Stimulated activated CD8-positive, alpha-beta memory T cell treated with anti-CD3 and anti-CD28 coated beads, Interleukin-12 subunit alpha, Interleukin-12 subunit beta, amount 100 ng/mL, for 24 hours (primary cell): ENCODE results near the gene CD93.

Experiments used
- DNase-seq: peaks from one replicate; pipeline ENCODE4 v3.0.0-alpha.2; 2020; ENCODE audit errors: extremely low read depth

Gene CD93

DNA sequence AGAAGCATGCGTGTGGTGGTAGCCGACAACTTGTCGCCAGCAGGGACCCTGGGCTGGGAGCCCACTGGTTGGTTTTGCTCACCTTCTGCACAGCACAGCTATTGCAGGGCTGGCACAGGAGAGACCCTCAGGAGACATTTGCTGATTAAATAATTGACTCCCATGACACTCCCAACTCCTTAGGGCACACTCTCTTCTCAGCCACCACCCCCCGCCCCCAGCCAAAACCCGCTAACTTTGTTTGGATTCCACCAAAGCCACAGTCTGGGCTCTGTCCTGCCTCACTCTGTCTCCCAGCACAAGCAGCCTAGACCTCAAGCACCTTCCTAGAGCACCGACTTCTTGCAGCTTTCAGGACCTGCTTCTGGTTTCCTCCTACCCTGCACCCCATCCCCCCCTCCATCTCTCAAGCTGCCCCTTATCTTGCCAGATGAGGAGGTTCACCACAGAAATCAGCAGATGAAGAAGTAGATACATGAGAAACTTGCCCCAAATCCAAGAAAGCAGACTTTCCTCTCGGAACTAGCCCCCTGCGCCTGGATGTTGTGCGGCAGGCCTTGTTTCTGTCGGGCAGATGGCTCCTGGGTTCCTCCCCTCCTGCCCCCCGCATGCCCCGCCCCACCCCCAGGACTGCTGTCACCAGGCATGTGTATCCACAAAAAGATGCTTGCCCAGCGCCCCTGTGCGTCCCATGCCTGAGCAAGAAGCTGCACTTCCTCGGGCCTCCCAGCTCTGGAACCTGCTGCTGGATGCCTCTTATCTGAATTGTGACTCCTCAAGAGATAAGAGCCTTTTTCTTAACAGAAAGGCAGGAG, 35.0 kb upstream of the CD93 start:
- DNase-seq: no peak

GRCh38 chr20:23120261-23120660, 34.1 kb upstream of the CD93 start:
- no peak for DNase-seq

DNA sequence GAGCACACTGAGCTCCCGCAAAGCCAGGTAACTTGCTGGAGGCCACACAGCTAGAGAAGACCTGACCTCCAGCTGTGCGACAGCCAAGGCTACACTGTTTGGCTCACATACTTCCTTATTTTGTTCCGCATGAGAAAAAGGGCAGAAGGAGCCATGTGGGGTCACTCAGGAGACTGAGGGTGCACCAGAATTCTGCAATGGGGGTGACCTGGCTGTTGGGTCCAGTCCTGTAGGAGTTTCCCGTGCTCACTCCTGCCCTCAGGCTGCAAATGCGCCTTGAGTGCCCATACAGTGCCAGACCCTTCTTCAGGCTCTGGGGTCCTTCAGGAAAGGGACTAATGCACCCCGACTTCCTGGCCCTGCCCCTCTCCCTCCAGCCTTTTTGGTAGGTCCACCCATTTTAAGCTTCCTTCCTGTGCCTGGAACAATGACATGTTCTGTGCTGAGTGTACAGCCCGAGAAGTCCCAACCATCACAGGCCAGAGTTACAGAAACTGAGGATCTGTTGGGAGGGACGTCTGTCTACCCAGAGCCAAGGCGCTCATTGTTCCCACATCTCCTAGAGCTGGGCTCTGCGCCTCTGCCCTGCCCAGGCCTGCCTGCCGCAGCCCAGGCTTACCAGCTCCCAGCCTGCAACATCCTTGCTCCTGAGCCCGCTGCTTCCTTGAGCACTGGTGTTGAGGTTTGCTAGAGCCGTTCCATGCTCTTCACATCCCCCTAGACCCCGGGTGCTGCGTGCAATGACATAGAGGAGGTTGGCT, 33.5 kb upstream of the CD93 start:
- no peak for DNase-seq

DNA sequence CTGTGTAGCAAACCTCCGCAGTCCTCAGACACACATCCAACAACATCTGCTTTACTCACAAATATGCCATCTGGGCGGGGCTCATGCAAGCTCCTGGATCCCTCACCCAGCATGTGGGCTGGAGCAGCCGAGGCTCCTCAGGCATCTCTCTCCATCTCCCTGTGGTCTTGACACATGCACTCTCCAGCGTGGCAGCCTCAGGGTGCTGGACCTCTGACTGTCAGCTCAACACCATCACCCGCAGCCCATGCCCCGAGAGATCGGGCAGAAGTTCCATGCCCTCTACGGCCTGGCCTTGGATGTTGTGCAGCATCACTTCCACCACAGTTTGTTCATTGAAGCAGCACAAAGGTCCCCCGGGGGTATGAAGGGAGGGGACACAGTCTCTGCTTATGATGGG, 32.6 kb upstream of the CD93 start:
- no peak for DNase-seq

GRCh38 chr20:23118144-23118543, 32.0 kb upstream of the CD93 start:
- no peak for DNase-seq

DNA sequence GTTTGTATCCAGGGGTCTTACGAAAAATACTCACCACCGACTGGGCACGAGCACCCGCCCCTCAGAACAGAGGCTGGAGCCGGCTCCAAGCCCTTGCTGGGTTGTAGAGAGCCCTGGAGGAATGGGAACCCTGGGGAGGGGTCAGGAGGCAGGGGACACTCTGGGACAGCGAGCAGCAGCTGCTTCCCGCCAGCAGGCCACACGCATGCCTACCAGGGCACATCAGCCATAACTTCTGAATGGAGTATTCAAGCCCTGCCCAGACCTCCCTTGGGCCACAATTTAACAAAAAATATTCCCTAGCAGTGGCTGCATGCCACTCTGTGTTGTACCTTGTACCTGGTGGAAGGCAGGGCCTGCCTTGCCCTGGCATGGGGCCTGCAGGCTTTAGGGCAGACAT, 31.6 kb upstream of the CD93 start:
- DNase-seq: no peak

GRCh38 chr20:23116311-23117089, 30.4 kb upstream of the CD93 start:
- DNase-seq: no peak

DNA sequence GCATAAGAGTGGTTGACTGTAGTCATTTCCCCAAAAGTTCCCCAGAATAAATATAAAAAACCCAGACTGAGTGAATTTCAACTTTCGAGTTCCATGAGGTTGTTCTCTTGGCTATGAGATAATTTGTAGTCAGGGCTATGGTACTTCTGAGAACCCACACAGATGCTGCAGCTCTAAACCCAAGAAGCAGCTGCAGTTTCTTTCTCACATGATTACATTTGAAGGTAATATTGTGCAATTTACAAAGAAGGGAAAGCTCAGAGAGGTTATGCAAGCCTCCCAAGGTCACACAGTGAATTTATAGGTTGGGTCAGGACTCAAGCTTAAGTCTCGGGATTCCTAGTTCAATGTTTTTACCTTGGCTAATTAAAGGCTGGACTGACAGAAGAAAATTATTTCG, 29.7 kb upstream of the CD93 start:
- DNase-seq: no peak

DNA sequence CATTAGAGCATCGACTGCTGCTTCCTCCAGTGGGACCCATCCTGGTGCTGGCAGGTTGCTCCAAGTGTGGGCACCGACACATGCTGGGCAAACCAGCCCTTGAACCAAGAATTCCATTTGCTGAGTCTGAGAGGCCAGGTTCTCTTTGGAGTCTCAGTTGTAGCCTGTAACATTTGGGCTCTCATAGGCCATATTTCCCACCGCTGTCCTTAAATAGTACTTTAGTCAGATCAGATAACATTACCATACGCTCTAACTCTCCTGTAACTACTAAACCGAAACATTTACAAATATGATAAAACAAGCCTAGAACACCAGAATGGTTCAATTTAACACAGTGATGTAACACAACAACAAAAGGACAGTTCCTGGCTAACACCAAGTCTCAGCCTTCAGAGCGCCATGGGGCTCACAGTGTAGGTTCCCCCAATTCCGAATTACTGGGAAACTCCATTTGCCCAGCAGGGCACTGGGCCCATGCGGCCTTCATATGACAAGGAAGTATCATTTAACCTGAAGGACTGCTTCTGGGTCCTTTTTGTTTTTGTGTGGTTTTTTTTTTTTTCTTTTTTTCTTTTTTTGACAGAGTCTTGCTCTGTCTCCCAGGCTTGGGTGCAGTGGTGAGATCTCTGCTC, 28.4 kb upstream of the CD93 start:
- no peak for DNase-seq

- no peak for DNase-seq
Observed at GRCh38 chr20:23114018-23114417, 27.9 kb upstream of the CD93 start.

DNA sequence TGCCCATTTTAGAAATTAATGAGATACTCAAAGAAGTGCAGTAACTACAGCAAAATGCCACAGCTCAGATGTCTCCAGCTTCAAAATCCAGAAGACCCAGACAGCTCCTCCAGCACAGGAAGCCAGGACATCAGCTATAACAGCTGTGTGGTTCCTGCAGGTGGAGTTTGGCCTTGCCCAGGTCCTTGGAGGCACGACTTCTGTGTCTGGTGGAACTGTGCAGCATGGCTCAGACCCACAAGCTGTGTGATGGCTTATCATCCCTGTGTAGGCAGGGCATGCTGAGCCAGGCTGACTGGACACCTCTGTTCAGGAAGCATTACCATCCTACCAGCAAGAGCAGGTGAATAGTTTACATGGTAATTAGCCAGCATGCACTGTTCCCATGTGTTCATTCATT, 26.5 kb upstream of the CD93 start:
- DNase-seq: no peak

DNA sequence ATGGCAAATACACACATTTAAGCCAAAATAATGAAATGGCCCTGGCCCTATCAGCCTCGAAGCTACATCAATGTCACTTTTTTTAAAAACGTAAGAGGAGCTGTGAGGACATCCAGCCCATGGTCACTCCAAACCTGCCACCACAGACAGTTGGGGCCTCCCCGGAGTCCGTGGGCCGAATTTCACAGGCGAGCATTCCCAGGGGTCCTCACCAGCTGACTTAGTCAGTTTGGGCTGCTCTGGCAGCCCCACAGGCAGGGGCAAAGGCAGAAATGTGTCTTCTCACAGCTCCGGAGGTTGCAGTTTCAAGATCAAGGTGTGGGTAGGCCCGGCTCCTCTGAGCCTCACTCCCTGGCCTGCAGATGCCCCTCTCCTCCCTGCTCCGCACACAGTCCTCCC, 25.8 kb upstream of the CD93 start:
- no peak for DNase-seq

DNA sequence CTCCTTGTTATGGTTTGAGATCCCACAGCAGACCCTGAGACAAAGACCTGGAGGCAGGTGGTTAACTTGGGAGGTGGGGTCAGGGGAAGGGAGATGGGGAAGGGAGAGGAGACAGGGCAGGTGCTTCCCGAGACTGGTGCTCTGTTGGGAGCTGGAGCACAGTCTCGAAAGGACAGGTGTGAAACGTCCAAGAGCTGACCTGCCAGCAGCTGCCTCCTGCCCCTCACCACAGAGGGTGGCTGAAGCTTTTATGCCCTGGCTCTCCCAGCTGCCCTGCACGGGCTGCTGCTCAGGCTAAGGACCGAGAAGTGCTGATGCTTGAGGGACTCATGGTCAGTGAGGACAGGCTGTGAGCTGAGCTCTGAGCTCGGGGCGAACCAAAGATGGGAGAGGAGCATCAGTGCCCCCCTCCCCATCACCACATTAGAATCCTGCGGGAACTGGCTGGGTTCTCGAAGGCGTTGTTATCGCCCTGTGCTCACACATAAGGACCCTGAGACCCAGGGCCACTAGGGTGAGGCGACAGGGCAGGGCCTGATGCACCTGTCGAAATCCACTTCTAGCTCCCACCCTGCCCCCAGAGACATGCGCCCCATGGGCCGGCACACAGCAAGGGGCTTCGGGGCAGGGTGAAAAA, 25.3 kb upstream of the CD93 start:
- DNase-seq: no peak

DNA sequence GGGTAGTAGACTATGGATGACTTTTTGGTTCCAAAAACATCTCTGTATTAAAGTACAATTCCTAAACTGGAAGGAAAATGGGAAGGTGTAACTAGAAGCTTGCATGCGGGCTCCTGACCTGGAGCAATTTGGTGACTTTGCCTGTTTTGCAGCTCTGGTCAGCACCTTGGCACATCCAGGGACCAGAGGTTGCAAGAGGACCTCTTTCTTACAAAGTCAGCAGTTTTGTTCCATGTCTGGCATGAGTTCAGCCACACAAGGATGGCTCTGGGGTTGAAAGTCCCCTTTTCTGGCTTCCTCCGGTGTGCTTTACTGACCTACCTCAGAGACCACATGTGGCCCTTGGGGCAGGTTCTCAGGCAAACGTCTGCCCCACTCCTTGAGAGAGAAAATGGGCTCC, 22.7 kb upstream of the CD93 start:
- DNase-seq: no peak

DNA sequence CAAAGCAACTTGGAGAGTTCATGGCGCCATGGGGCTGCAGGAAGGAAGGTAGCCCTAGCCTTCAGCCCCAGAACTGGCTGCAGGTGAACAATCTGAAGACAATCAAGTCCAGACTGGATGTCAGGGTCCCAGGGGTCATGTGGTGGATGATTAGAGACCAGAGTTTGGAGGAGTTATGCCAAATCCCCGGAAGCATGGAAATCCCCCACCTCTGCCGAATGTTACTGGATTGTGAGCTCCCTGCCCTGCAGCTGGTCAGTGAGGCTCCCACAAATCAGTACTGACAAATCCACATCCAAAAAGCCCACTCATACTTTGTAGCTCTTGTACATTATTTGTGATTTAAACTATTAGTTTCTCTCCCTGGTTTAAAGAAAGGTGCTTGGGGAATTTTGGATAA, 21.3 kb upstream of the CD93 start:
- no peak for DNase-seq

GRCh38 chr20:23106271-23106851, 20.2 kb upstream of the CD93 start:
- DNase-seq: no peak

DNA sequence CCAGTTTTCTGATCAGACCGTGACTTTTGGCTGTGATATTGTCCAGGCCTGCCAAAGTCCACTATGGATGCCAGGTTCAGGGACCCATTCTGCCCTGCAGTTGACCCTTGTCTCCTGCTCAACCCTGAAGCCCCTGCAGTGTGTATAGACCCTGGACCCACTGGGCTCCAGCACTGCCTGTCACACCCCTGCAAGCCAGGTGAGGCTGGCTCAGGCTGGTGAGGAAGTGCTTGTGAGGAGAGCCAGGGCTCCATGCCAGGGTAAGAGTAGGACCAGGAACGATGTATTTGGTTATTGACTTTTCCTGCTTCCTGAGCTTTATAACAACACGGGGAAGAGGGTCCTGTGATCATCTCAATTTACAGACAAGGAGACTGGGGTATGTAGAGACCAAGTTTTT, 19.1 kb upstream of the CD93 start:
- no peak for DNase-seq

GRCh38 chr20:23103284-23104018, 17.3 kb upstream of the CD93 start:
- DNase-seq: no peak

- DNase-seq: no peak
Observed at GRCh38 chr20:23101696-23102406, 15.7 kb upstream of the CD93 start.

DNA sequence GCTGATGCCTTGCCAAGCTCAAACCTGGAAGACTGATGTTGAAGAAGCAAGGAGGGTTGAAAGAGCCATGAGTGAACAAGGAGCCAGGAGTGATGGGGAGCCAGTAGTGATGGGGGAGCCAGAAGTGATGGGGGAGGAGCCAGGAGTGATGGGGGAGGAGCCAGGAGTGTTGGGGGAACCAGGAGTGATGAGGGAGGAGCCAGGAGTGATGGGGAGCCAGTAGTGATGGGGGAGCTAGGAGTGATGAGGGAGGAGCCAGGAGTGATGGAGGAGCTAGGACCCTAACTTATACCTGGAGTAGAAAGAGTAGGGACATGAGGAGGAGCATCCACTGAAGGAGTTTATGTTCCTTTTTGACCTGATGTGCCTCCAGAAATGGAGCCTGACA, 14.6 kb upstream of the CD93 start:
- no peak for DNase-seq
